GM23248 (cell line): ENCODE results near the gene IL31RA.
"Not testable (repeated sequence)": the region's sequence is repeated elsewhere in the genome, so short reads cannot be mapped to it uniquely, and the experiment has no call there.

Experiments
- EZH2 ChIP-seq: fragments of 200-600 bp; sonication (generic); IDR thresholded peaks from 2 replicates; pipeline ENCODE4 v1.6.1; 2018; ENCODE audit warnings: antibody characterized with exemption, mild to moderate bottlenecking; ENCODE audit not compliant: insufficient read depth, poor library complexity, severe bottlenecking
- EZH2phosphoT487 ChIP-seq: fragments of 200-600 bp; sonication (generic); IDR thresholded peaks from 2 replicates; pipeline ENCODE4 v1.6.1; 2018; ENCODE audit warnings: antibody characterized with exemption, moderate library complexity, mild to moderate bottlenecking, low read depth; ENCODE audit not compliant: insufficient read depth

DNA sequence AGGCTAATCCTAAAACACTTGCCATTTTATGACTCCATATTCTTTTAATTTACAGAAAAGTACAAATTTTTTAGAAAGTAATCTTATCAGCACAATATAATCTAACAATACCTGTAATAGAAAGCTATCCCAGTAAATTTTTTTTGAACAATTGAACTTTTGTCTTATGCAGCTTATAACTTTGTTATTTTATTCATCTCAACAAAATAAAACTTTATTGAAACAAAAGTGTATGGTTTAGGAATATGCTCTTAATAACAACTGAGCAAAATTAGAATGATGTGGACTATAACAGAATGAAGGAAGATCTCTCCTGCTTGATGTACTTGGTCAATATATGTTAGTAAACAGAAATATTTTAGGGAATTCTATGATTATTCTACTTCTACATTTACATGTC lies 86.4 kb downstream of the IL31RA start:
- TF ChIP-seq EZH2phosphoT487, EZH2: not testable (repeated sequence)
